Gastrocnemius medialis (tissue), 4 donors: ENCODE data around the gene EPHB2. TPM values are rescaled to one million over a fixed set of nuclear protein-coding genes. Genes with fewer than 3 reads are reported as not detected.
"Not testable (repeated sequence)": the region's sequence is repeated elsewhere in the genome, so short reads cannot be mapped to it uniquely, and the experiment has no call there.

Source experiments
- ATAC-seq, 2 donors: fragments of 150-250 bp; one replicate each; pipeline ENCODE4 v1.9.1; 2016
- DNase-seq, 2 donors: peaks; one replicate each; pipeline ENCODE4 v3.0.0-alpha.2; 2019
- H3K27ac ChIP-seq, 4 donors: fragments of 200-600 bp; sonication (generic); 1 replicate in 1 of 4; 2 replicates in 3 of 4; pipeline ENCODE4 v1.5.1; 2016 to 2018; ENCODE audit warnings: mild to moderate bottlenecking in 2 of 4, moderate library complexity in 1 of 4
- H3K27me3 ChIP-seq, 3 donors: fragments of 200-600 bp; sonication (generic) in 2 of 3; 1 replicate in 1 of 3; 2 replicates in 2 of 3; pipeline versions ENCODE4 v1.5.1 to v1.6.0; 2016 to 2019; ENCODE audit warnings: mild to moderate bottlenecking in 1 of 3, moderate library complexity in 1 of 3
- H3K36me3 ChIP-seq, 2 donors: fragments of 200-600 bp; sonication (generic) in 1 of 2; one replicate each; pipeline ENCODE4 v1.5.1; 2017 to 2018
- H3K4me1 ChIP-seq, 2 donors: fragments of 200-600 bp; sonication (generic) in 1 of 2; one replicate each; pipeline ENCODE4 v1.5.1; 2016 to 2017; ENCODE audit warnings: mild to moderate bottlenecking in 2 of 2
- H3K4me3 ChIP-seq, 4 donors: fragments of 200-600 bp; sonication (generic) in 3 of 4; 1 replicate in 1 of 4; 2 replicates in 3 of 4; pipeline ENCODE4 v1.5.1; 2016 to 2019; ENCODE audit warnings: mild to moderate bottlenecking in 2 of 4
- H3K9me3 ChIP-seq, 3 donors: fragments of 200-600 bp; sonication (generic) in 2 of 3; 1 replicate in 1 of 3; 2 replicates in 2 of 3; pipeline ENCODE4 v1.5.1; 2016 to 2019
- CTCF ChIP-seq, 5 experiments: fragments of 450-650 bp in 3 of 5; fragments of 200-600 bp in 2 of 5; sonication (generic) in 2 of 5; IDR thresholded peaks in 4 of 5; conservative IDR thresholded peaks in 1 of 5; 1 replicate in 4 of 5; 2 replicates in 1 of 5; pipeline ENCODE4 v1.5.1; 2016 to 2019; ENCODE audit warnings: antibody characterized with exemption in 5 of 5, mild to moderate bottlenecking in 3 of 5, moderate library complexity in 3 of 5
- POLR2A ChIP-seq, 2 donors: fragments of 450-650 bp; IDR thresholded peaks; one replicate each; pipeline ENCODE4 v1.6.1; 2017; ENCODE audit warnings: antibody characterized with exemption in 2 of 2, mild to moderate bottlenecking in 2 of 2, moderate library complexity in 2 of 2
- in situ Hi-C, 4 donors: fragments of 200-750 bp; cut with MboI; loops; one replicate each; pipeline versions ENCODE4 v1.15.0 to v1.8.0; 2017; ENCODE audit warnings: low sequenced_read_pairs in 4 of 4
- intact Hi-C: fragments of 100-400 bp; cut with DNase I; formaldehyde crosslinking; loops from one replicate; pipeline ENCODE4 v1.15.1; 2023; ENCODE audit warnings: low total_unique reads
- total RNA-seq, 4 donors: library from RNA; depleted of rRNA; stranded (reverse); fragments of >200 nt; gene quantifications; one replicate each; pipeline versions ENCODE4 v1.1.0 to v1.2.3, GENCODE V29; 2016

The EPHB2 gene
- total RNA-seq, 4 donors from 2014 or later = 0.07 to 0.58 (median 0.24) TPM; not detected in 1

- Histone ChIP-seq H3K36me3 (no peaks in the 10 kb centered on the region), H3K4me1 (peaks cover 0 to 6% of the 10 kb centered on the region in 2 donors), H3K9me3 (no peaks in the 10 kb centered on the region), H3K27me3 (no peaks in the 10 kb centered on the region), H3K4me3 (no peak overlapping the region), H3K27ac (no peak overlapping the region)
- no peak for DNase-seq
- intact Hi-C loops (no loop called here), in situ Hi-C loops (no loop called here)
- ATAC-seq = no peak
- TF ChIP-seq CTCF (IDR thresholded peaks at IDR 0.05 in 4 of 5, conservative IDR thresholded peaks at IDR 0.05 in 1 of 5) = no peak
- no peak for TF ChIP-seq POLR2A (IDR thresholded peaks at IDR 0.05)
These were observed 120.2 kb downstream of the EPHB2 start for GRCh38 chr1:22830757-22831340.

GRCh38 chr1:22831729-22832413 is 121.2 kb downstream of the EPHB2 start:
- no peak for TF ChIP-seq POLR2A (IDR thresholded peaks at IDR 0.05)
- Histone ChIP-seq H3K36me3 (no peaks in the 10 kb centered on the region), H3K9me3 (no peaks in the 10 kb centered on the region), H3K4me3 (no peak overlapping the region), H3K27me3 (no peaks in the 10 kb centered on the region), H3K4me1 (peaks cover 0 to 4% of the 10 kb centered on the region in 2 donors), H3K27ac (no peak overlapping the region)
- DNase-seq (no peak), ATAC-seq (no peak)
- intact Hi-C loops (no loop called here), in situ Hi-C loops (no loop called here)

GRCh38 chr1:22832414-22832786 is 121.8 kb downstream of the EPHB2 start:
- no peak for TF ChIP-seq CTCF (IDR thresholded peaks at IDR 0.05 in 4 of 5, conservative IDR thresholded peaks at IDR 0.05 in 1 of 5)
- TF ChIP-seq POLR2A (IDR thresholded peaks at IDR 0.05) = no peak
- H3K4me1 ChIP-seq = no peaks in the 10 kb centered on the region
- intact Hi-C loops = no loop called here
- no peaks in the 10 kb centered on the region for H3K36me3 ChIP-seq
- H3K27me3 ChIP-seq = no peaks in the 10 kb centered on the region
- in situ Hi-C loops = no loop called here
- DNase-seq (no peak), ATAC-seq (no peak)
- no peaks in the 10 kb centered on the region for H3K9me3 ChIP-seq
- H3K4me3 ChIP-seq = no peak overlapping the region
- H3K27ac ChIP-seq = no peak overlapping the region

GRCh38 chr1:22833699-22834098 is 123.1 kb downstream of the EPHB2 start:
- Histone ChIP-seq H3K4me1 (no peaks in the 10 kb centered on the region), H3K4me3 (no peak overlapping the region), H3K27me3 (no peaks in the 10 kb centered on the region), H3K9me3 (no peaks in the 10 kb centered on the region), H3K36me3 (no peaks in the 10 kb centered on the region), H3K27ac (no peak overlapping the region)
- DNase-seq (no peak), ATAC-seq (no peak)
- TF ChIP-seq CTCF (IDR thresholded peaks at IDR 0.05 in 4 of 5, conservative IDR thresholded peaks at IDR 0.05 in 1 of 5) = no peak
- TF ChIP-seq POLR2A (IDR thresholded peaks at IDR 0.05) = no peak
- in situ Hi-C loops = no loop called here
- intact Hi-C loops = no loop called here

- H3K9me3 ChIP-seq, DNase-seq, H3K4me1 ChIP-seq, intact Hi-C loops, H3K36me3 ChIP-seq, H3K27me3 ChIP-seq, H3K4me3 ChIP-seq, H3K27ac ChIP-seq, ATAC-seq, in situ Hi-C loops: not testable (repeated sequence)
These were observed 123.8 kb downstream of the EPHB2 start for GRCh38 chr1:22834420-22834819.
